ENCODE data around the gene CREB3L2.
A peak's percentile ranks its signal among the peaks of the same experiment; 100 is the strongest.
"Not testable (repeated sequence)": the region's sequence is repeated elsewhere in the genome, so short reads cannot be mapped to it uniquely, and the experiment has no call there.

Gene CREB3L2, protein sequence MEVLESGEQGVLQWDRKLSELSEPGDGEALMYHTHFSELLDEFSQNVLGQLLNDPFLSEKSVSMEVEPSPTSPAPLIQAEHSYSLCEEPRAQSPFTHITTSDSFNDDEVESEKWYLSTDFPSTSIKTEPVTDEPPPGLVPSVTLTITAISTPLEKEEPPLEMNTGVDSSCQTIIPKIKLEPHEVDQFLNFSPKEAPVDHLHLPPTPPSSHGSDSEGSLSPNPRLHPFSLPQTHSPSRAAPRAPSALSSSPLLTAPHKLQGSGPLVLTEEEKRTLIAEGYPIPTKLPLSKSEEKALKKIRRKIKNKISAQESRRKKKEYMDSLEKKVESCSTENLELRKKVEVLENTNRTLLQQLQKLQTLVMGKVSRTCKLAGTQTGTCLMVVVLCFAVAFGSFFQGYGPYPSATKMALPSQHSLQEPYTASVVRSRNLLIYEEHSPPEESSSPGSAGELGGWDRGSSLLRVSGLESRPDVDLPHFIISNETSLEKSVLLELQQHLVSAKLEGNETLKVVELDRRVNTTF

DNA sequence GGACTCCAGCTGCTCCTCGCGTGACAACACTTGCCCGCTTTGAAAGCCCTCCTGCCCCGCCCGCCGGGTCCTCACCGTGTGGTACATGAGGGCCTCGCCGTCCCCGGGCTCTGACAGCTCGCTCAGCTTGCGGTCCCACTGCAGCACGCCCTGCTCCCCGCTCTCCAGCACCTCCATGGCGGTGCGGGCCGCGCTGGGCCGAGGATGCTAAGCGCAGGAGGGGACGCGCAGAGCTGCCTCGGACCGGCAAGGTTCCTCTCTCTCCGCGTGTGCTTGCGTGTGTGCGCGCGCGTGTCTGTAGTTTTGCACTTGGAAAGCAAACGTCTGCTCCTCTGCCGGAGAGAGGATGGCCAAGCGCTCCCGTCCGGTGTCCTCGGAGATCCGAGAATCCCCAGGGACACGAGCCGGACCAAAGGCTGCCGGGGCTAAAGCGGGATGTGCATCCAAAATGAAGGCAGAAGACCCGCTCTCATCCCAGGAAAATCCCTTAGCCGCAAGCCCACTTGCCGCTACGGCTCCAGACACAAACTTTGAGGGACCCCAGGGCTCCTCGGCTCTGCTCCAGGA lies at the start of gene CREB3L2:
Gene CREB3L2 (minus strand): TSS at position 558 of the 567 bp plus-strand sequence. CDS start 381 bp downstream, at position 177.
- peak within 1 kb of the TSS; percentile 94 for H3K27ac ChIP-seq (ENCODE audit: low read depth, low read length)
- no peaks in the 10 kb centered on the region for H3K36me3 ChIP-seq (ENCODE audit: control insufficient read depth in 5 of 5, insufficient read depth in 5 of 5, low read length in 5 of 5)
- peak within 1 kb of the TSS; percentile 80 to 99 (median 84) for H3K4me3 ChIP-seq (ENCODE audit: low read depth in 1 of 5, low read length in 5 of 5)
- peaks cover 12 to 48% (median 35%) of the 10 kb centered on the region in 5 donors for H3K4me1 ChIP-seq (ENCODE audit: control insufficient read depth in 5 of 5, insufficient read depth in 5 of 5, low read length in 5 of 5)
- H3K9ac ChIP-seq (ENCODE audit: low read length in 5 of 5): peak within 1 kb of the TSS; percentile 90 to 98 (median 92)
- no peaks in the 10 kb centered on the region for H3K27me3 ChIP-seq (ENCODE audit: control insufficient read depth in 5 of 5, insufficient read depth in 4 of 5, low read length in 5 of 5)
- no peaks in the 10 kb centered on the region for H3K9me3 ChIP-seq (ENCODE audit: control insufficient read depth in 5 of 5, low read length in 5 of 5)

DNA sequence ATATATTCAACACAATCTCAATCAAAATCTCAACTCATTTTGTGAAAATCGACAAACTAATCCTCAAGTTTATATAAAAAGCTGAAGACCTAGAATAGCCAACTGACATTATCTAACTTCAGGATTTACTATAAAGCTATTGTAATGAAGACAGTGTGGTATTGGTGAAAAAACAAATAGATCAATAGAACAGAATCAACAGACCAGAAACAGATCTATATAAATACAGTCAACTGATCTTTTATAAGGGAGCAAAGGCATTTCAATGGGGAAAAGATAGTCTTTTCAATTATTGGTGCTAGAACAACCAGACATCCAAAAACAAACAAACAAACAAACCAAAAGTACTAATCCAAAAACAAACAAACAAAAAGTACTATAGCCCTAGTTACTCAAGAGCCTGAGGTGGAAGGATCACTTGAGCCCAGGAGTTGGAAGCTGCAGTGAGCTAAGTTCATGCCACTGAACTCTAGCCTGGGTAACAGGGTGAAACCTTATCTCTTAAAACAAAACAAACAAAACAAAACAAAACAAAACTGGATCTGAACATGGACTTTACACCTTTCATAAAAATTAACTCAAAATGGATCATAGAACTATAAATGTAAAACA lies 47.7 kb upstream of the CREB3L2 start:
- Histone ChIP-seq H3K36me3 (ENCODE audit: control insufficient read depth in 5 of 5, insufficient read depth in 5 of 5, low read length in 5 of 5) (no peaks in the 10 kb centered on the region), H3K27me3 (ENCODE audit: control insufficient read depth in 5 of 5, insufficient read depth in 4 of 5, low read length in 5 of 5) (no peaks in the 10 kb centered on the region), H3K4me3 (ENCODE audit: low read depth in 1 of 5, low read length in 5 of 5) (no peak overlapping the region), H3K9me3 (ENCODE audit: control insufficient read depth in 5 of 5, low read length in 5 of 5) (no peaks in the 10 kb centered on the region), H3K4me1 (ENCODE audit: control insufficient read depth in 5 of 5, insufficient read depth in 5 of 5, low read length in 5 of 5) (no peaks in the 10 kb centered on the region), H3K27ac (ENCODE audit: low read depth, low read length) (no peak overlapping the region), H3K9ac (ENCODE audit: low read length in 5 of 5) (no peak overlapping the region)

- Histone ChIP-seq H3K4me3 (ENCODE audit: low read depth in 1 of 5, low read length in 5 of 5) (no peak overlapping the region), H3K9me3 (ENCODE audit: control insufficient read depth in 5 of 5, low read length in 5 of 5) (no peaks in the 10 kb centered on the region), H3K4me1 (ENCODE audit: control insufficient read depth in 5 of 5, insufficient read depth in 5 of 5, low read length in 5 of 5) (no peaks in the 10 kb centered on the region), H3K36me3 (ENCODE audit: control insufficient read depth in 5 of 5, insufficient read depth in 5 of 5, low read length in 5 of 5) (no peaks in the 10 kb centered on the region), H3K27ac (ENCODE audit: low read depth, low read length) (no peak overlapping the region), H3K9ac (ENCODE audit: low read length in 5 of 5) (no peak overlapping the region), H3K27me3 (ENCODE audit: control insufficient read depth in 5 of 5, insufficient read depth in 4 of 5, low read length in 5 of 5) (no peaks in the 10 kb centered on the region)
Observed at GRCh38 chr7:138047907-138048306, 46.0 kb upstream of the CREB3L2 start.

- H3K4me1 ChIP-seq (ENCODE audit: control insufficient read depth in 5 of 5, insufficient read depth in 5 of 5, low read length in 5 of 5): no peaks in the 10 kb centered on the region
- H3K9me3 ChIP-seq (ENCODE audit: control insufficient read depth in 5 of 5, low read length in 5 of 5): no peaks in the 10 kb centered on the region
- H3K27me3 ChIP-seq (ENCODE audit: control insufficient read depth in 5 of 5, insufficient read depth in 4 of 5, low read length in 5 of 5): no peaks in the 10 kb centered on the region
- no peak overlapping the region for H3K27ac ChIP-seq (ENCODE audit: low read depth, low read length)
- H3K9ac ChIP-seq (ENCODE audit: low read length in 5 of 5): no peak overlapping the region
- no peaks in the 10 kb centered on the region for H3K36me3 ChIP-seq (ENCODE audit: control insufficient read depth in 5 of 5, insufficient read depth in 5 of 5, low read length in 5 of 5)
- no peak overlapping the region for H3K4me3 ChIP-seq (ENCODE audit: low read depth in 1 of 5, low read length in 5 of 5)
Observed at GRCh38 chr7:138044897-138045296, 43.0 kb upstream of the CREB3L2 start.

DNA sequence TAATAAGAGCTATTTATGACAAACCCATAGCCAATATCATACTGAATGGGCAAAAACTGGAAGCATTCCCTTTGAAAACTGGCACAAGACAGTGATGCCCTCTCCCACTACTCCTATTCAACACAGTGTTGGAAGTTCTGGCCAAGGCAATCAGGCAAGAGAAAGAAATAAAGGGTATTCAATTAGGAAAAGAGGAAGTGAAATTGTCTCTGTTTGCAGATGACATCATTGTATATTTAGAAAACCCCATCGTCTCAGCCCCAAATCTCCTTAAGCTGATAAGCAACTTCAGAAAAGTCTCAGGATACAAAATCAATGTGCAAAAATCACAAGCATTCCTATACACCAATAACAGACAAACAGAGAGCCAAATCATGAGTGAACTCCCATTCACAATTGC lies 38.2 kb upstream of the CREB3L2 start:
- H3K9ac ChIP-seq (ENCODE audit: low read length in 5 of 5); H3K9me3 ChIP-seq (ENCODE audit: control insufficient read depth in 5 of 5, low read length in 5 of 5); H3K27me3 ChIP-seq (ENCODE audit: control insufficient read depth in 5 of 5, insufficient read depth in 4 of 5, low read length in 5 of 5); H3K4me1 ChIP-seq (ENCODE audit: control insufficient read depth in 5 of 5, insufficient read depth in 5 of 5, low read length in 5 of 5); H3K36me3 ChIP-seq (ENCODE audit: control insufficient read depth in 5 of 5, insufficient read depth in 5 of 5, low read length in 5 of 5); H3K4me3 ChIP-seq (ENCODE audit: low read depth in 1 of 5, low read length in 5 of 5); H3K27ac ChIP-seq (ENCODE audit: low read depth, low read length): not testable (repeated sequence)

DNA sequence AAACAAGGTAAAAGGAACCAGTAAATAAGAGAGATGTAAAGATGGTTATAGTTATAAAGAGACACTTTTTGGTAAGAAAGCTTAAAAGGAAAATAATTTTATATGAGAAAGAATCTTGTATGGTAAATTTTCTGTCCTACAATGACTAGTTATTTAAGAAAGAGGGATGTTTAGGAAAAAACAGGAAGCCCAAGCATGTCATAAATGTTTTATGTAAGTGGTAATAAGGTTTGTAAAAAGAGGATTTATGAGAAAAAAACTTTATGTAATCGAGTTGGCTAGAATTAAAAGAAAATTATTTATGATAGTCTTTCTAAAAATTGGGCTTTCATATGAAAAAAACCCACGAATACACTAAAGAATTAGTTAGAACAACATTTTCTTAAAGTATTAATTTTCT lies 34.2 kb upstream of the CREB3L2 start:
- H3K4me1 ChIP-seq (ENCODE audit: control insufficient read depth in 5 of 5, insufficient read depth in 5 of 5, low read length in 5 of 5): no peaks in the 10 kb centered on the region
- H3K9ac ChIP-seq (ENCODE audit: low read length in 5 of 5): no peak overlapping the region
- no peak overlapping the region for H3K4me3 ChIP-seq (ENCODE audit: low read depth in 1 of 5, low read length in 5 of 5)
- no peaks in the 10 kb centered on the region for H3K36me3 ChIP-seq (ENCODE audit: control insufficient read depth in 5 of 5, insufficient read depth in 5 of 5, low read length in 5 of 5)
- H3K27ac ChIP-seq (ENCODE audit: low read depth, low read length): no peak overlapping the region
- peaks cover 0 to 3% (median 2%) of the 10 kb centered on the region in 5 donors for H3K9me3 ChIP-seq (ENCODE audit: control insufficient read depth in 5 of 5, low read length in 5 of 5)
- H3K27me3 ChIP-seq (ENCODE audit: control insufficient read depth in 5 of 5, insufficient read depth in 4 of 5, low read length in 5 of 5): no peaks in the 10 kb centered on the region

DNA sequence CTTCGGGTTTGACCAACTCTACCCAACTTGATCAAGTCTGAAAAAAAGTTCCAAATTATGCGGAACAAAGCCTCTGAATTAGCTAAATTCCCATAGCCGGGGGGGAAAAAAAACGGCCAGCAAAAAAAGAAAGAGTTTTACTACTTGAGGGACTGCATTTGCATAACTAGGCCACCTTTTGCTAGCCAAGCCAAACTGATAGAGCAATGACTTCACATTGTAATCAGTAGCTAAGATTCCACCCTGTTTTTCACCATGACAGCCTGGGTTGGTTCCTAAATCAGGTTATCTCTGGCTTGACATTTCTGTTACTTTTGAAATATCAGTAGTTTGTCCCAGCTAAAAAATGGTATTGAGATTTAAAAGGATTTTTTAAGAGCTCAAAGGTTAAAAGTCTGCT lies 31.4 kb upstream of the CREB3L2 start:
- H3K4me3 ChIP-seq (ENCODE audit: low read depth in 1 of 5, low read length in 5 of 5): no peak overlapping the region
- H3K9me3 ChIP-seq (ENCODE audit: control insufficient read depth in 5 of 5, low read length in 5 of 5): peaks cover 0 to 3% (median 2%) of the 10 kb centered on the region in 5 donors
- H3K36me3 ChIP-seq (ENCODE audit: control insufficient read depth in 5 of 5, insufficient read depth in 5 of 5, low read length in 5 of 5): no peaks in the 10 kb centered on the region
- no peak overlapping the region for H3K9ac ChIP-seq (ENCODE audit: low read length in 5 of 5)
- no peak overlapping the region for H3K27ac ChIP-seq (ENCODE audit: low read depth, low read length)
- no peaks in the 10 kb centered on the region for H3K4me1 ChIP-seq (ENCODE audit: control insufficient read depth in 5 of 5, insufficient read depth in 5 of 5, low read length in 5 of 5)
- H3K27me3 ChIP-seq (ENCODE audit: control insufficient read depth in 5 of 5, insufficient read depth in 4 of 5, low read length in 5 of 5): no peaks in the 10 kb centered on the region

- peaks cover 0 to 3% (median 2%) of the 10 kb centered on the region in 5 donors for H3K9me3 ChIP-seq (ENCODE audit: control insufficient read depth in 5 of 5, low read length in 5 of 5)
- no peaks in the 10 kb centered on the region for H3K4me1 ChIP-seq (ENCODE audit: control insufficient read depth in 5 of 5, insufficient read depth in 5 of 5, low read length in 5 of 5)
- no peaks in the 10 kb centered on the region for H3K36me3 ChIP-seq (ENCODE audit: control insufficient read depth in 5 of 5, insufficient read depth in 5 of 5, low read length in 5 of 5)
- H3K9ac ChIP-seq (ENCODE audit: low read length in 5 of 5): no peak overlapping the region
- H3K27ac ChIP-seq (ENCODE audit: low read depth, low read length): no peak overlapping the region
- no peak overlapping the region for H3K4me3 ChIP-seq (ENCODE audit: low read depth in 1 of 5, low read length in 5 of 5)
- H3K27me3 ChIP-seq (ENCODE audit: control insufficient read depth in 5 of 5, insufficient read depth in 4 of 5, low read length in 5 of 5): no peaks in the 10 kb centered on the region
Observed at GRCh38 chr7:138032770-138033169, 30.9 kb upstream of the CREB3L2 start.

DNA sequence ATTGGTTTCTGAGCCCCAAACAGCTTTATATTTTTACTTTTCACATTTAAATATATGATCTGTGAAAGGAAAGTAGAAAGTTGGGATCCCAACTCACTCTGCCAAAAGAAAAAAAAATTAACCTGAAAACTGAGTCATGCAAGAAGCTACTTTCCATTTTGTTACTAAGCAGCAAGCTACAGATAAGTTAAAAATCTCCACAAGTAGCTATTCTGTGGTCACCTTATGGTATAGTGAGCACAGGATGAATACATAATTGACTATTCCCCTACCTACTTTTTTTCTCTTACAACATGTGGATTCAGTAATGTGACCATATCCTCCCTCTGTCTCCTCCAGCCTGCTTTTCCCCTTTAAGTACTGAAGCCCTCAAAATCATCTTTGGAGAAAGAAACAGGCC lies 30.3 kb upstream of the CREB3L2 start:
- Histone ChIP-seq H3K27me3 (ENCODE audit: control insufficient read depth in 5 of 5, insufficient read depth in 4 of 5, low read length in 5 of 5) (peaks cover 0 to under 1% (median 0%) of the 10 kb centered on the region in 5 donors), H3K9ac (ENCODE audit: low read length in 5 of 5) (no peak overlapping the region), H3K9me3 (ENCODE audit: control insufficient read depth in 5 of 5, low read length in 5 of 5) (peaks cover 0 to 3% (median 2%) of the 10 kb centered on the region in 5 donors), H3K36me3 (ENCODE audit: control insufficient read depth in 5 of 5, insufficient read depth in 5 of 5, low read length in 5 of 5) (no peaks in the 10 kb centered on the region), H3K4me1 (ENCODE audit: control insufficient read depth in 5 of 5, insufficient read depth in 5 of 5, low read length in 5 of 5) (no peaks in the 10 kb centered on the region), H3K4me3 (ENCODE audit: low read depth in 1 of 5, low read length in 5 of 5) (no peak overlapping the region), H3K27ac (ENCODE audit: low read depth, low read length) (no peak overlapping the region)
